ENCODE measurements around the gene PRM2.

PRM2 gene

GRCh38 chr16:11242658-11243057 lies 33.6 kb downstream of the PRM2 start:
- DNase-seq: no peak

GRCh38 chr16:11241480-11242204 lies 34.6 kb downstream of the PRM2 start:
- no peak for DNase-seq

GRCh38 chr16:11240636-11241473 lies 35.4 kb downstream of the PRM2 start:
- DNase-seq: no peak

DNA sequence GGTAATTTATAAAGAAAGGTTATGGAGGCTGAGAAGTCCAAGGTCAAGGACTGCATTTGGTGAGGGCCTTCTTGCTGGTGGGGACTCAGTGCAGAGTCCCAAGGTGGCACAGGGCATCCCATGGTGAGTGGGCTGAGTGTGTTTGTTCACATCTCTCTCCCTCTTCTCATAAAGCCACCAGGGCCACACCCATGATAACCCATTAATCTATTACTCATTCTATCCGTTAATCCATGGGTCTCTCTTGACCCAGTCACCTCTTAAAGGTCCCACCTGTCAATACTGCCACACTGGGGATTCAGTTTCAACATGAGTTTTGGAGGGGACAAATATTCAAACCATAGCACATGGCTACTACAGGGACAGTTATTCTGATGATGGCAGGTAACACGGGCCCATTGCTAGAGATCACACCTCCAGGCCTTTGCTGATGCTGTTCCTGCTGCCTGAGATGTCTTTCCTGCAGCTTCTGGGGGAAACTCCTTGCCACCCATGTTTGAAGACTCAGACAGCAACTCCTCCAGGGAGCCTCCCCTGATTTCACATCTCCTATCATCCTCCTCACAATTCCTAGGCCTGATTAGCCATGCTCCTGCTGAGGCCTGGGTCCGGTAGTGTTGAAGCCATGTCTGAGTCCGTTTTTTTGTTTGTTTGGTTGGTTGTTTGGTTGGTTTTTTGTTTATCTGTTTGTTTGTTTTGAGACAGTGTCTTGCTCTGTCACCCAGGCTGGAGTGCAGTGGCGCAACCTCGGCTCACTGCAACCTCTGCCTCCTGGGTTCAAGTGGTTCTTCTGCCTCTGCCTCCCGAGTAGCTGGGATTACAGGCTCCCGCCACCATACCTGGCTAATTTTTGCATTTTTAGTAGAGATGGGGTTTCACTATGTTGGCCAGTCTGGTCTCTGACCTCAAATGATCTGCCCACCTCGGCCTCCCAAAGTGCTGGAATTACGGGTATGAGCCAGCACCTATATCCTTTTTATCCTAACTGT lies 36.3 kb downstream of the PRM2 start:
- no peak for DNase-seq

- DNase-seq: no peak
Observed at GRCh38 chr16:11238272-11239202, 37.7 kb downstream of the PRM2 start.

DNA sequence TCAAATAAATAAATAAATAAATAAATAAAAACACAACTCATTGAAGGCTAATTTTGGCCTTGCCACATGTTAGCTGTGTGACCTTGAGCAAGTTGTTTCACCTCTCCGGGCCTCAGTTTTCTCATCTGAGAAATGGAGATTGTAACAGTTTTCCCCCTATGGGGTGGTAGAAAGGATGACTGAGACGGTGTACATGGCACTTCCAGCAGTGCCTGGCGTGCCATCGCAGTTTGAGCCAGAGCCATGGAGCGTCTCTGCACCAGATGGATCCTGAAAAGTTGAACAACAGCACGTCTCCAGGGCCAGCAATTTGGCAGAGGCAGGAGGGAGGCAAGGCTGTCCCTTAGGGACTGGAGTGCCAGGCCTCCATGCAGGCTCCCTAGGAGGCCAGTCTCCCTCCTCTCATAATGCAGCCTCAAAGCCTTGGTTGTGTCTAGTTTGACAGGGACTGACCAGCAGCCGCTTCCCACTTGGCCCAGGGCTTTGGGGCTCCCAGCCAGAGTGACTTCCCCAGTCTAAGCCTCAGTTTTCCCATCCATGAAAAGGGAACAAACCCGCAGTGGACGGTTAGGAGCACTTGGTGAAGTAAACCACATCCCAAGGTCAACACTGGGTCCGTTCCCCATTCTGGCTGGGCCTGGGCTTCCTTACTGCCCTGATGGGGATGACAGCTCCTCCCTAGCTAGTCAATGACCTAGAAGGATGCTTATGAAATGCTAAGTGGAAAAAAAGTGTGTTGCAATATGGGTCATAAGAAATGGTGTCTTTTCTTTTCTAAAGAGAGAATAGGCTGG lies 39.6 kb downstream of the PRM2 start:
- peak; percentile 97 to 98 for DNase-seq

DNA sequence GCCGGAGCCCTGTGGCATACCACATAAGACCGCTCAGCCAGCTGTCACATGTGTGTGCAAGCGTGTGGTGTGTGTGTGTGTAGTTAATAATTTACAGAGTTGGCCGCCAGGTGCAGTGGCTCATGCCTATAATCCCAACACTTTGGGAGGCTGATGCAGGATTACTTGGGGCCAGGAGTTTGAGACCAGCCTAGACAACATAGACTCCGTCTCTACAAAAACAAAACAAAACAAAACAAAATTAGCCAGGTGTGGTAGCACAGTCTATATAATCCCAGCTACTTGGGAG lies 40.6 kb downstream of the PRM2 start:
- no peak for DNase-seq

DNA sequence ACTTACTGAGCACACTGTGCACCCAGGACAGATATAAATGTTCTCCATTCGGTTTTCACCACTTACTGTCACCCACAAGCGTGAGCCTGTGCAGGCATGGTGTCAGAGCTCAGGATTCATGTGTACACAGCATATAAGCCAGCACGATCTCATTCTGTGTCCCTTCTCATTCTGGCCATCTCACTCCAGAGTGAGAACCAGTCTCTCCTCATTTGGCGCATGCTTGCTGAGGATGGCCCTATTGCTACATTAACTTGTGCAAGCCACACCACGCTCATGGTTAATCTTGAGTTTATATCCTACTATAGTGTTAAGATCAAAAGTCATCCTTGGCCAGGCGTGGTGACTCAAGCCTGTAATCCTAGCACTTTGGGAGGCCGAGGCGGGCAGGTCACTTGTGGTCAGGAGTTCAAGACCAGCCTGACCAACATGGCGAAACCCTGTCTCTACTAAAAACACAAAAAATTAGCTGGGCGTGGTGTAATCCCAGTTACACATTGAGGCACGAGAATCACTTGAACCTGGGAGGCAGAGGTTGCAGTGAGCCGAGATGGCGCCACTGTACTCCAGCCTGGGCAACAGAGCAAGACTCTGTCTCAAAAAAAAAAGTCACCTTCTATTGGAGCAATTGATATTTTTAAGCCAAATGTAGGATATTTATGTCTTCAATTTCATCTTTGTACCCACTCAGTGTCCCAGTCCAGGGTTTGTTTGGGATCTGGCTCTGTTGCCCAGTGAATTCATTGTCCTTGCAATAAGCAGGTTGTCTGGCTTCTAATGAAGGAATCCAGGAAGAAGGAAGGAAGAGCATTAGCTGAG lies 41.2 kb downstream of the PRM2 start:
- peak; percentile 61 to 78 for DNase-seq

- peak in 1 of 2 experiments; percentile 11 for DNase-seq
Observed at GRCh38 chr16:11233727-11234376, 42.4 kb downstream of the PRM2 start.

GRCh38 chr16:11232852-11233726 lies 43.2 kb downstream of the PRM2 start:
- DNase-seq: peak; percentile 77 to 81

DNA sequence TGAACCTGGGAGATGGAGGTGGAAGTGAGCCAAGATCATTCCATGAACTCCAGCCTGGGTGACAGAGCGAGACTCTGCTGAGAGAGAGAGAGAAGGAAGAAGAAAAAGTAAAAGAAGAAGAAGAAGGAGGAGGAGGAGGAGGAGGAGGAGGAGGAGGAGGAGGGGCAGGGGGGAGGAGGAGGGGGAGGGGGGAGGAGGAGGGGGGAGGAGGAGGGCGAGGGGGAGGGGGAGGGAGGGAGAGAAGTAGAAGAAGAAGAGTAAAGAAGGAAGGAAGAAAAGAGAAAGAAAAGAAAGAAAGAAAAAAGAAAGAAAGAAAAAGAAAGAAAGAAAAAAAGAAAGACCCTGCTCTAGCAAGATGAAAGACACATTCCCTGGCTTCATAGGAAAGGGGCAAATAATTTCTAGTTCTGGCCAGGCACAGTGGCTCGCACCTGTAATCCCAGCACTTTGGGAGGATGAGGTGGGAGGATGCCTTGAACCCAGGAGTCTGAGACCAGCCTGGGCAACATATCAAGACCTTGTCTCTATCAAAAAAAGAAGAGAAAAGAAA lies 43.9 kb downstream of the PRM2 start:
- DNase-seq: no peak

GRCh38 chr16:11231367-11231970 lies 44.8 kb downstream of the PRM2 start:
- DNase-seq: no peak

DNA sequence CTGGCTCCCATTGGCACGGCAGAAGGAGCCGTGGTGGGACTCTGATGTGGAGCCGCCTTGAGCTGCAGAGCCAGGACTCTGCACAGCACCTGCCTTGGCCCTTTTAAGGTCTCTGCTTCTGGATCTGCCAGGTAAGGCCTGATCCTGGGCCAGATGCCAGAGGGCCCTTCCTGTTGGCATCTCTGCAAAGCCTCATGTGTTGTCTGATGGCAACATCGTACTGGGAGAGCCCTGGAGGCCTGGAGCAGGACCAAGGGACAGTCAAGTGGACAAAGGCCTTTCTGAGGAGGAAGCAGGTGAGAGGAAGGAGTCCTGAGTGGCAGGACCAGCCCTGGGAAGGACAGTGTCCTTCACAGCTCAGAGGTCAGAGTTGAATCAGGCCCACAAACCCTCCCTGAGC lies 46.4 kb downstream of the PRM2 start:
- no peak for DNase-seq

GRCh38 chr16:11229432-11229831 lies 46.8 kb downstream of the PRM2 start:
- no peak for DNase-seq

DNA sequence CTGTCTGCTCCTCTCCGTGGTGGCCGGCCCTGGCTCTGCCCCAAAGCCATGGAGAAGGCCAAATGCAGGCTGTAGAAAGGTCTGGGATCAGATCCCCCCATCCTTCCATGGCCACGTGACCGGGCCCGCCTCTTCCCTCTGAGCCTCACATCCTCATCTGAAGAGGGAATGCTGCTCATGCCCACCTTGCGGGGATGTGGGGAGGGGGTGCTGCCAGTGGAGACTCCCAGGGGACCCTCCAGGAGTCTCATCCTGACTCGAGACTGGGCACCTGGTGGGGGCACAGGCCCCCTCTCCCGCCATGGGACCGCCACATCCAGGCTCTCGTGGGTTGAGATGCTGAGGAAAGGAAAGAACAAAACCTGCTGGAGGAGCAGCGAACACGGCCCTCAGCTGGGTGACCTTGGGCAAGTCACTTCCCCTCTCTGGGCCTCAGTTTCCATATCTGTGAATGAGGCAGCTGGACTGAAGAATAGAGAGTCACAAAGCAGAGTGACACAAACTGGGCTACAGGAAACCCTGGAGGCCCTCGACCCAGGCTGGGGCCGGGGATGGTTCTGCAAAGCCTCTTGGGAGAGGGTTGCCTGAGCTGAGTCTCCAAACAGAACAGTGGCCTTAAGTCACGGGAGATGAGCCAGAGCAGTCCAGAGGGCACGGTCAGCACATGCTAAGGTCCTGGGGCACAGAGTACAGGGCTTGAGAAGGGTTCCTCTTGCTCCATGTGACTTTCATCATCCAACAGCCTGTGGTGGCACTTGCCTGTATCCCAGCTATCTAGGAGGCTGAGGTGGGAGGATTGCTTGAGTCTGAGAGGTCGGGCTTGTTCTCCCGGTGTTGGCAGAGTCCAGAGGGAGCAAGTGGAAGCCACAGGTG lies 50.4 kb downstream of the PRM2 start:
- no peak for DNase-seq
